Neural progenitor cell (in vitro differentiated cells): Measurements from ENCODE around the gene MIEF1. TPM values are rescaled to one million over a fixed set of nuclear protein-coding genes. Genes with fewer than 3 reads are reported as not detected.

Experiments
- DNase-seq: peaks from one replicate; pipeline ENCODE4 v3.0.0-alpha.2; 2016; ENCODE audit warnings: low spot score
- H2AFZ ChIP-seq: fragments of 200-600 bp; sonication (generic); replicated peaks from 2 replicates; pipeline ENCODE4 v1.6.1; 2016; ENCODE audit warnings: antibody characterized with exemption
- H3F3A ChIP-seq: fragments of 200-600 bp; sonication (generic); 2 replicates; pipeline ENCODE4 v1.6.1; 2016; ENCODE audit warnings: antibody characterized with exemption, low read depth
- H3K27ac ChIP-seq: fragments of 200-600 bp; sonication (generic); 2 replicates; pipeline ENCODE4 v1.5.1; 2016; ENCODE audit warnings: mild to moderate bottlenecking
- H3K27me3 ChIP-seq: fragments of 200-600 bp; sonication (generic); 2 replicates; pipeline ENCODE4 v1.6.1; 2016; ENCODE audit warnings: mild to moderate bottlenecking, moderate library complexity
- H3K36me3 ChIP-seq: fragments of 200-600 bp; sonication (generic); 2 replicates; pipeline ENCODE4 v1.5.1; 2016
- H3K4me1 ChIP-seq: fragments of 200-600 bp; sonication (generic); 2 replicates; pipeline ENCODE4 v1.6.1; 2016; ENCODE audit warnings: mixed run types
- H3K4me2 ChIP-seq: fragments of 200-600 bp; sonication (generic); 2 replicates; pipeline ENCODE4 v1.6.1; 2016
- H3K4me3 ChIP-seq: fragments of 200-600 bp; sonication (generic); 2 replicates; pipeline ENCODE4 v1.5.1; 2016
- H3K79me2 ChIP-seq: fragments of 200-600 bp; sonication (generic); 2 replicates; pipeline ENCODE4 v1.6.1; 2016; ENCODE audit warnings: low read depth
- H3K9ac ChIP-seq: fragments of 200-600 bp; sonication (generic); 2 replicates; pipeline ENCODE4 v1.6.1; 2016
- H3K9me3 ChIP-seq: fragments of 200-600 bp; sonication (generic); 2 replicates; pipeline ENCODE4 v1.5.1; 2016; ENCODE audit warnings: low read depth
- H4K20me1 ChIP-seq: fragments of 200-600 bp; sonication (generic); 2 replicates; pipeline ENCODE4 v1.6.1; 2016; ENCODE audit warnings: low read depth
- H3K27ac Mint-ChIP-seq: 3 replicates; pipeline ENCODE4 v1.8.0; 2021; ENCODE audit warnings: mixed read lengths
- H3K27me3 Mint-ChIP-seq: 2 replicates; pipeline ENCODE4 v1.8.0; 2022; ENCODE audit warnings: low read depth, mild to moderate bottlenecking, inconsistent platforms, moderate library complexity, mixed read lengths; ENCODE audit not compliant: insufficient read depth
- H3K36me3 Mint-ChIP-seq: 3 replicates; pipeline ENCODE4 v1.8.0; 2021; ENCODE audit warnings: mixed read lengths
- H3K4me1 Mint-ChIP-seq: 3 replicates; pipeline ENCODE4 v1.8.0; 2021; ENCODE audit warnings: mixed read lengths
- H3K4me3 Mint-ChIP-seq: 3 replicates; pipeline ENCODE4 v1.8.0; 2021; ENCODE audit warnings: mild to moderate bottlenecking, moderate library complexity, mixed read lengths
- H3K9me3 Mint-ChIP-seq: 3 replicates; pipeline ENCODE4 v1.8.0; 2020; ENCODE audit warnings: mixed read lengths
- EZH2 ChIP-seq: fragments of 200-600 bp; sonication (generic); IDR thresholded peaks from 2 replicates; pipeline ENCODE4 v1.6.1; 2017; ENCODE audit warnings: antibody characterized with exemption, mild to moderate bottlenecking, moderate library complexity
- EZH2phosphoT487 ChIP-seq: fragments of 200-600 bp; sonication (generic); IDR thresholded peaks from 2 replicates; pipeline ENCODE4 v1.6.1; 2017; ENCODE audit warnings: antibody characterized with exemption
- total RNA-seq: library from RNA; depleted of rRNA; stranded (reverse); fragments of >200 nt; gene quantifications from 2 replicates; pipeline ENCODE4 v1.2.3, GENCODE V29; 2015; ENCODE audit warnings: low replicate concordance
- TF ChIP-seq, protein P1 (sequence below): fragments of 200-600 bp; sonication (generic); IDR thresholded peaks from 2 replicates; pipeline ENCODE4 v1.5.1; 2017; ENCODE audit warnings: antibody characterized with exemption, mild to moderate bottlenecking

Gene MIEF1
- total RNA-seq, 1 donor from 2014 or later, result 22.0 TPM

DNA sequence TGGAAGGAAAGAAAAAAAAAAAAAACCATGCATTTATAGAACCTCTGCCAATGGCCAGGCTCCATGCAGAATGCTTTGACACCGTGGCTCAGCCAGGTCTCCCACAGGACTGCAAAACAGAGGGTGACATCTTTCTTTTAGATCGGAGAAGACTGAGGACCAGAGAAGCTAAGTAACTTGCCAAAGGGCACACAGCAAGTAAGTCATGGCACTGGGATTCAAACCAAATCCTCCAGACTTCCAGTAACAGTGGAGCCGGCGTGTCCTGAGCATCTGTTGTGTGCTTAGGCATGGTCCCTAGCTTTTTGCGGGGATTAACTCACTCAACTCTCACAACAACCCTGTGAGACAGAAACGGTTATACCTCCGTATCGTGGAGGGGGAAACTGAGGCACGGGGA, 24.5 kb upstream of the MIEF1 start:
- H3F3A ChIP-seq, result no peaks in the 10 kb centered on the region
- Mint-ChIP-seq H3K36me3 (no peaks in the 10 kb centered on the region), H3K27me3 (peaks cover 3% of the 10 kb centered on the region), H3K27ac (no peak overlapping the region), H3K9me3 (peaks cover 2% of the 10 kb centered on the region), H3K4me3 (no peak overlapping the region), H3K4me1 (peaks cover 41% of the 10 kb centered on the region)
- H3K4me1 ChIP-seq, result peaks cover 24% of the 10 kb centered on the region
- no peaks in the 10 kb centered on the region for H3K36me3 ChIP-seq
- no peaks in the 10 kb centered on the region for H3K79me2 ChIP-seq
- no peak overlapping the region for H3K4me3 ChIP-seq
- TF ChIP-seq, protein P1, sequence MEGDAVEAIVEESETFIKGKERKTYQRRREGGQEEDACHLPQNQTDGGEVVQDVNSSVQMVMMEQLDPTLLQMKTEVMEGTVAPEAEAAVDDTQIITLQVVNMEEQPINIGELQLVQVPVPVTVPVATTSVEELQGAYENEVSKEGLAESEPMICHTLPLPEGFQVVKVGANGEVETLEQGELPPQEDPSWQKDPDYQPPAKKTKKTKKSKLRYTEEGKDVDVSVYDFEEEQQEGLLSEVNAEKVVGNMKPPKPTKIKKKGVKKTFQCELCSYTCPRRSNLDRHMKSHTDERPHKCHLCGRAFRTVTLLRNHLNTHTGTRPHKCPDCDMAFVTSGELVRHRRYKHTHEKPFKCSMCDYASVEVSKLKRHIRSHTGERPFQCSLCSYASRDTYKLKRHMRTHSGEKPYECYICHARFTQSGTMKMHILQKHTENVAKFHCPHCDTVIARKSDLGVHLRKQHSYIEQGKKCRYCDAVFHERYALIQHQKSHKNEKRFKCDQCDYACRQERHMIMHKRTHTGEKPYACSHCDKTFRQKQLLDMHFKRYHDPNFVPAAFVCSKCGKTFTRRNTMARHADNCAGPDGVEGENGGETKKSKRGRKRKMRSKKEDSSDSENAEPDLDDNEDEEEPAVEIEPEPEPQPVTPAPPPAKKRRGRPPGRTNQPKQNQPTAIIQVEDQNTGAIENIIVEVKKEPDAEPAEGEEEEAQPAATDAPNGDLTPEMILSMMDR, result no peak
- TF ChIP-seq EZH2 (no peak), EZH2phosphoT487 (no peak)
- peaks cover 93% of the 10 kb centered on the region for H4K20me1 ChIP-seq
- no peaks in the 10 kb centered on the region for H3K9me3 ChIP-seq
- no peak for DNase-seq
- H3K27ac ChIP-seq, result no peak overlapping the region
- no peak overlapping the region for H2AFZ ChIP-seq
- H3K9ac ChIP-seq, result no peak overlapping the region
- H3K27me3 ChIP-seq, result no peaks in the 10 kb centered on the region
- no peak overlapping the region for H3K4me2 ChIP-seq

DNA sequence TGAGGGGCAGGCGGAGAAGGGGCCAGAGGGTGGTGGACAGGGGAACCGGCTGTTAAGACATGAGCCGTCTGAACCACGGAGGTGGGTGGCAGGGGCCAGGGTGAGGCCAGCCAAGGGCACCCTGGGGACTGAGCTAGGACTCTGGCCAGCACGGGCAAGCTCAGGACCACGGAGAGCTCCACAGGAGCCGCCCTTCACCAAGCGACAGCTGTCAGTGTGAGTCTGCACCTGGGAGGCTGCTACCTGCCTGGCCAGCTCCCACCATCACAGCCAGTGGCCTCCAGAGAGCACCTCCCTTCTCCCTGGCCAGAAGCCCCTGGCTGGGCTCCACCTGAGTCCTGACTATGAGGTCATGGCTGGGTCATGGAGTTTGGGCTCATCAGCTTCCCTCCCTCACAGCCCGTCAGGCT, 23.6 kb upstream of the MIEF1 start:
- no peak overlapping the region for H3K27ac ChIP-seq

DNA sequence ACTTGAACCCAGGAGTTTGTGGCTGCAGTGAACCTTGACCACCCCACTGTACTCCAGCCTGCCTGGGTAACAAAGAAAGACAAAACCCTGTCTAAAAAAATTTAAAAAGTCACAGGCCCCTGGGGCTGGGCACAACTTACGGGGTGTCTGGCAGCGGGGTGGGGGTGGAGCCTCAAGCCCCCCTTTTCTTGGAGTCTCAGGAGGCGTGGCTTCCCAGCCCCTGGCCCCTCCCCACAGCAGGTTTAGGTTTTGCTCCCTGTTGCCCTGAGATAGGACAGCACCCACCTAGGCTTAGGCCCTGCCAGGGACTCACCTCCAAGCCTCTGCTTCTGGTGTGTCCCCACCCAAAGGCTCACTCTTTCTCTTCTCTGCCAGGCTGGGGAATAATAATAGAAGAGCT, 22.8 kb upstream of the MIEF1 start:
- no peak overlapping the region for H3K27ac ChIP-seq
- H3K9ac ChIP-seq, result no peak overlapping the region
- H3F3A ChIP-seq, result no peaks in the 10 kb centered on the region
- no peaks in the 10 kb centered on the region for H3K9me3 ChIP-seq
- H3K4me3 ChIP-seq, result no peak overlapping the region
- H3K36me3 ChIP-seq, result no peaks in the 10 kb centered on the region
- DNase-seq, result no peak
- TF ChIP-seq, protein P1, result no peak
- TF ChIP-seq EZH2phosphoT487 (no peak), EZH2 (no peak)
- H3K79me2 ChIP-seq, result no peaks in the 10 kb centered on the region
- H2AFZ ChIP-seq, result no peak overlapping the region
- no peak overlapping the region for H3K4me2 ChIP-seq
- peaks cover 94% of the 10 kb centered on the region for H4K20me1 ChIP-seq
- no peaks in the 10 kb centered on the region for H3K27me3 ChIP-seq
- Mint-ChIP-seq H3K4me1 (peaks cover 26% of the 10 kb centered on the region), H3K27ac (no peak overlapping the region), H3K36me3 (no peaks in the 10 kb centered on the region), H3K9me3 (peaks cover 2% of the 10 kb centered on the region), H3K27me3 (peaks cover 3% of the 10 kb centered on the region), H3K4me3 (no peak overlapping the region)
- peaks cover 22% of the 10 kb centered on the region for H3K4me1 ChIP-seq

More for the DNA sequence above, 23.6 kb upstream of the MIEF1 start:
- Histone ChIP-seq H2AFZ (no peak overlapping the region), H3K9me3 (no peaks in the 10 kb centered on the region), H3K4me2 (no peak overlapping the region), H3K4me3 (no peak overlapping the region), H3F3A (no peaks in the 10 kb centered on the region), H3K4me1 (peaks cover 25% of the 10 kb centered on the region), H3K36me3 (no peaks in the 10 kb centered on the region), H3K79me2 (no peaks in the 10 kb centered on the region), H3K9ac (no peak overlapping the region), H3K27me3 (no peaks in the 10 kb centered on the region), H4K20me1 (peaks cover 94% of the 10 kb centered on the region)
- peaks cover 32% of the 10 kb centered on the region for H3K4me1 Mint-ChIP-seq
- DNase-seq, result peak; percentile 60
- peaks cover 2% of the 10 kb centered on the region for H3K9me3 Mint-ChIP-seq
- no peak overlapping the region for H3K4me3 Mint-ChIP-seq
- no peaks in the 10 kb centered on the region for H3K36me3 Mint-ChIP-seq
- no peak overlapping the region for H3K27ac Mint-ChIP-seq
- peaks cover 3% of the 10 kb centered on the region for H3K27me3 Mint-ChIP-seq
- TF ChIP-seq EZH2phosphoT487 (no peak), EZH2 (no peak)
- TF ChIP-seq, protein P1, result no peak
